K562 (cell line): Measurements from ENCODE around the gene PELI3. TPM values are rescaled to one million over a fixed set of nuclear protein-coding genes. Genes with fewer than 3 reads are reported as not detected.
A peak's percentile ranks its signal among the peaks of the same experiment; 100 is the strongest.

Experiments used
- ATF1 ChIP-seq, 2 experiments: fragments of 450-650 bp in 1 of 2; IDR thresholded peaks; 2 replicates each; pipeline ENCODE4 v1.6.1; 2016; ENCODE audit warnings: missing compliant biosample characterization in 1 of 2, missing genetic modification characterization in 1 of 2
- CXXC5 ChIP-seq: fragments of 250-450 bp; sonication (Bioruptor Pico); IDR thresholded peaks from 2 replicates; pipeline ENCODE4 v1.8.0; 2022; ENCODE audit warnings: inconsistent platforms, mild to moderate bottlenecking, moderate library complexity
- DACH1 ChIP-seq: fragments of 450-650 bp; IDR thresholded peaks from 2 replicates; pipeline ENCODE4 v1.6.1; 2018; ENCODE audit not compliant: partially characterized antibody
- ELF2 ChIP-seq: fragments of 250-450 bp; sonication (Bioruptor Pico); IDR thresholded peaks from 2 replicates; pipeline ENCODE4 v1.5.0; 2021; ENCODE audit warnings: mild to moderate bottlenecking
- ERF ChIP-seq: fragments of 450-650 bp; formaldehyde crosslinking; IDR thresholded peaks from 2 replicates; pipeline ENCODE4 v1.4.0; 2020; ENCODE audit warnings: mild to moderate bottlenecking, mixed read lengths
- KHSRP ChIP-seq: fragments of 450-650 bp; IDR thresholded peaks from 2 replicates; pipeline ENCODE4 v1.6.1; 2017
- MITF ChIP-seq: IDR thresholded peaks from 2 replicates; pipeline ENCODE4 v1.6.1; 2014; ENCODE audit warnings: antibody characterized with exemption
- NCOA2 ChIP-seq, 2 experiments: fragments of 450-650 bp; IDR thresholded peaks; 2 replicates each; pipeline ENCODE4 v1.6.1; 2018; ENCODE audit warnings: mild to moderate bottlenecking in 2 of 2, moderate library complexity in 1 of 2; ENCODE audit not compliant: partially characterized antibody in 2 of 2
- NCOA6 ChIP-seq: fragments of 450-650 bp; IDR thresholded peaks from 2 replicates; pipeline ENCODE4 v1.6.1; 2017; ENCODE audit warnings: mild to moderate bottlenecking
- PKNOX1 ChIP-seq: fragments of 450-650 bp; IDR thresholded peaks from 2 replicates; pipeline ENCODE4 v1.6.1; 2016
- PYGO2 ChIP-seq: fragments of 450-650 bp; IDR thresholded peaks from 2 replicates; pipeline ENCODE4 v1.6.1; 2016; ENCODE audit warnings: mild to moderate bottlenecking, missing genetic modification characterization, moderate library complexity, missing compliant biosample characterization
- STAT6 ChIP-seq: sonication (generic); formaldehyde crosslinking; IDR thresholded peaks from 2 replicates; pipeline ENCODE4 v1.8.1; 2023; ENCODE audit warnings: mild to moderate bottlenecking, missing genetic modification reagents
- UBTF ChIP-seq, 2 experiments: IDR thresholded peaks; 2 replicates each; pipeline ENCODE4 v1.6.1; 2012; ENCODE audit warnings: improper control_type of control experiment in 2 of 2, low read depth in 2 of 2, low read length in 2 of 2, borderline replicate concordance in 1 of 2
- ZBTB11 ChIP-seq, 3 experiments: fragments of 200-800 bp in 1 of 3; fragments of 250-450 bp in 1 of 3; fragments of 450-650 bp in 1 of 3; sonication (Bioruptor Pico) in 1 of 3; sonication (Bioruptor generic) in 1 of 3; formaldehyde crosslinking in 1 of 3; IDR thresholded peaks; 2 replicates each; pipeline versions ENCODE4 v1.6.1 to v1.8.0; 2016 to 2022; ENCODE audit warnings: mild to moderate bottlenecking in 2 of 3, missing genetic modification characterization in 2 of 3, missing compliant biosample characterization in 1 of 3, moderate library complexity in 1 of 3
- ZNF174 ChIP-seq: fragments of 250-450 bp; sonication (Bioruptor Pico); IDR thresholded peaks from 2 replicates; pipeline ENCODE4 v1.4.0; 2020; ENCODE audit warnings: mild to moderate bottlenecking
- polyA plus RNA-seq, 8 experiments: library from polyadenylated mRNA; depleted of rRNA in 4 of 8; stranded (reverse) in 5 of 8; unstranded in 3 of 8; fragments of >200 nt; fragmentation: Nextera tagmentation in 2 of 8; fragmentation: Illumina TruSeq in 1 of 8; extraction: Ambion mirVana in 2 of 8; extraction: Trizol in 1 of 8; gene quantifications; 2 replicates each; pipeline versions ENCODE4 v1.2.1 to v1.2.3, GENCODE V29; 2011 to 2014; ENCODE audit warnings: inconsistent platforms in 1 of 8, missing spikeins in 1 of 8
- total RNA-seq, 7 experiments: library from RNA; depleted of rRNA in 6 of 7; stranded (reverse); fragments of >200 nt in 6 of 7; fragmentation: Illumina TruSeq in 2 of 7; extraction: Trizol in 2 of 7; gene quantifications; 2 replicates each; pipeline versions ENCODE4 v1.2.1 to v1.2.3, GENCODE V29; 2011 to 2021; ENCODE audit warnings: low replicate concordance in 1 of 7

The PELI3 gene
- total and polyA plus RNA-seq, 9 of the 15 experiments (the other 6 are each of a cell fraction or from before 2014, with no cell fraction given), result 0.17 to 4.2 (median 1.9) TPM

- no peak for TF ChIP-seq NCOA2 (IDR thresholded peaks at IDR 0.05; ENCODE audit: partially characterized antibody in 2 of 2)
- TF ChIP-seq DACH1, result no peak
- TF ChIP-seq PYGO2, result no peak
- TF ChIP-seq ZBTB11 (CRISPR knock-in tag; IDR thresholded peaks at IDR 0.05), result peak in 1 of 3 experiments; percentile 75; a peak in 2 of 6 replicates
- peak; percentile 65 to 73; a peak in 2 of 4 replicates for TF ChIP-seq UBTF (IDR thresholded peaks at IDR 0.05; ENCODE audit: borderline replicate concordance in 1 of 2, low read depth in 2 of 2, low read length in 2 of 2)
- TF ChIP-seq ERF (CRISPR knock-in tag), result 0 out of 2 replicates have a peak, but pooled peaks have one; percentile 49
- TF ChIP-seq KHSRP, result no peak
- 0 out of 2 replicates have a peak, but pooled peaks have one; percentile 75 for TF ChIP-seq STAT6 (CRISPR knock-in tag)
- peak; percentile 96 for TF ChIP-seq CXXC5 (CRISPR knock-in tag)
- TF ChIP-seq PKNOX1, result peak; percentile 99
- TF ChIP-seq NCOA6, result no peak
- peak; percentile 8 for TF ChIP-seq MITF
- no peak for TF ChIP-seq ZNF174 (CRISPR knock-in tag)
- TF ChIP-seq ATF1 (CRISPR knock-in tag; IDR thresholded peaks at IDR 0.05), result 0 out of 2 replicates have a peak, but pooled peaks have one; percentile 30
- peak; percentile 89 for TF ChIP-seq ATF1 (tag; IDR thresholded peaks at IDR 0.05)
- peak; percentile 97 for TF ChIP-seq ELF2
These were observed 13.6 kb downstream of the PELI3 start, which contains the start of gene DPP3 (continued) for GRCh38 chr11:66480117-66480938.
